ENCODE results near the gene NDUFA7.

DNA sequence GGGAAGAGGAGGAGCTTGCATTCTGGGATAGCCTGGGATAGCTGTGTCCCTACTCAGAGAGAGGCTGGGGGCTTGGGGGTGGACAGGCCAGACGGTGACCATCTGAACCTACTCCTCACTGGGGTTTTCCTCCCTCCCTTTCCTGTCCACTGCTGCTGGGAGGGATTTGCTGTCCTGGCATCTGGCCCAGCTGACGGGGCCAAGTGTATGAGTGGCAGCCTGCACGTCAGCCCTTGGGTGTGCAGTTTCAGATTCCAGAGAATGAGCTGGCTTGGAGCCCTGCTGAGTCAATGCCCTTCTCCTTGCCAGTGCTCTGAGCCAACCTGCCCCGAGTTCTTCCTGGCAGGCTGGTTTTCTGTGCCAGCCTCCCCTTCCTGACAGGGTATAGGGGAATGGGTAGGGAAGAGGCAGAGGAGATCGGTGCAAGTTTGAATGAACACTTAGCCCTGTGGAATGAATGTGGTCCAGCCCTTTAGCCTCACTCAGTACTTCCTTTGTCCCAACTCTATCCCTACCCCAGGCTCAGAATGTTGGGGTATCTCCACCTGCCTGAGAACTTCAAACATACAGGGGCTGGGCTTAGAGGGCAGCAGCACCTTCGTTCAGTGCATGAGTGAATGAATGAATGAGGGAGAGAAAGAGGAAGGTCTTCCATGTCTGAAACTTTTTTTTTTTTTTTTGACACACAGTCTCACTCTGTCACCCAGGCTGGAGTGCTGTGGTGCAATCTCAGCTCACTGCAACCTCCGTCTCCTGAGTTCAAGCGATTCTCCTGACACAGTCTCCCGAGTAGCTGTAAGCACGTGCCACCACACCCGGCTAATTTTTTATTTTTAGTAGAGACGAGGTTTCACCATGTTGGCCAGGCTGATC, 41.0 kb upstream of the NDUFA7 start:
- TF ChIP-seq, protein P1, sequence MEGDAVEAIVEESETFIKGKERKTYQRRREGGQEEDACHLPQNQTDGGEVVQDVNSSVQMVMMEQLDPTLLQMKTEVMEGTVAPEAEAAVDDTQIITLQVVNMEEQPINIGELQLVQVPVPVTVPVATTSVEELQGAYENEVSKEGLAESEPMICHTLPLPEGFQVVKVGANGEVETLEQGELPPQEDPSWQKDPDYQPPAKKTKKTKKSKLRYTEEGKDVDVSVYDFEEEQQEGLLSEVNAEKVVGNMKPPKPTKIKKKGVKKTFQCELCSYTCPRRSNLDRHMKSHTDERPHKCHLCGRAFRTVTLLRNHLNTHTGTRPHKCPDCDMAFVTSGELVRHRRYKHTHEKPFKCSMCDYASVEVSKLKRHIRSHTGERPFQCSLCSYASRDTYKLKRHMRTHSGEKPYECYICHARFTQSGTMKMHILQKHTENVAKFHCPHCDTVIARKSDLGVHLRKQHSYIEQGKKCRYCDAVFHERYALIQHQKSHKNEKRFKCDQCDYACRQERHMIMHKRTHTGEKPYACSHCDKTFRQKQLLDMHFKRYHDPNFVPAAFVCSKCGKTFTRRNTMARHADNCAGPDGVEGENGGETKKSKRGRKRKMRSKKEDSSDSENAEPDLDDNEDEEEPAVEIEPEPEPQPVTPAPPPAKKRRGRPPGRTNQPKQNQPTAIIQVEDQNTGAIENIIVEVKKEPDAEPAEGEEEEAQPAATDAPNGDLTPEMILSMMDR (IDR thresholded peaks at IDR 0.05) = no peak
- TF ChIP-seq POLR2A (IDR thresholded peaks at IDR 0.05) = no peak

Measured in adrenal gland (tissue), 5 donors.